ENCODE measurements around the gene TCOF1.

Gene TCOF1

GRCh38 chr5:150402901-150403342 lies 45.4 kb downstream of the TCOF1 start:
- TF ChIP-seq GATA2 (IDR thresholded peaks at IDR 0.05; ENCODE audit: low read depth, low read length) (no peak), GATA3 (IDR thresholded peaks at IDR 0.05; ENCODE audit: low read depth, low read length) (no peak)

GRCh38 chr5:150404121-150404520 lies 46.6 kb downstream of the TCOF1 start:
- TF ChIP-seq GATA3 (IDR thresholded peaks at IDR 0.05; ENCODE audit: low read depth, low read length) (no peak), GATA2 (IDR thresholded peaks at IDR 0.05; ENCODE audit: low read depth, low read length) (no peak)

GRCh38 chr5:150404535-150404934 lies 47.0 kb downstream of the TCOF1 start:
- TF ChIP-seq GATA3 (IDR thresholded peaks at IDR 0.05; ENCODE audit: low read depth, low read length), result no peak
- no peak for TF ChIP-seq GATA2 (IDR thresholded peaks at IDR 0.05; ENCODE audit: low read depth, low read length)

- no peak for TF ChIP-seq GATA2 (IDR thresholded peaks at IDR 0.05; ENCODE audit: low read depth, low read length)
- TF ChIP-seq GATA3 (IDR thresholded peaks at IDR 0.05; ENCODE audit: low read depth, low read length), result no peak
These were observed 47.7 kb downstream of the TCOF1 start for GRCh38 chr5:150404941-150405816.

GRCh38 chr5:150406103-150406722 lies 48.7 kb downstream of the TCOF1 start:
- TF ChIP-seq GATA2 (IDR thresholded peaks at IDR 0.05; ENCODE audit: low read depth, low read length), result no peak

GRCh38 chr5:150406723-150407095 lies 49.2 kb downstream of the TCOF1 start:
- no peak for TF ChIP-seq GATA3 (IDR thresholded peaks at IDR 0.05; ENCODE audit: low read depth, low read length)
- TF ChIP-seq GATA2 (IDR thresholded peaks at IDR 0.05; ENCODE audit: low read depth, low read length), result no peak

- TF ChIP-seq GATA2 (IDR thresholded peaks at IDR 0.05; ENCODE audit: low read depth, low read length) (no peak), GATA3 (IDR thresholded peaks at IDR 0.05; ENCODE audit: low read depth, low read length) (no peak)
These were observed 49.7 kb downstream of the TCOF1 start for GRCh38 chr5:150407096-150407720.

- no peak for TF ChIP-seq GATA2 (IDR thresholded peaks at IDR 0.05; ENCODE audit: low read depth, low read length)
- no peak for TF ChIP-seq GATA3 (IDR thresholded peaks at IDR 0.05; ENCODE audit: low read depth, low read length)
These were observed 50.9 kb downstream of the TCOF1 start for GRCh38 chr5:150408231-150408943.

GRCh38 chr5:150409638-150410523 lies 52.4 kb downstream of the TCOF1 start:
- no peak for TF ChIP-seq GATA3 (IDR thresholded peaks at IDR 0.05; ENCODE audit: low read depth, low read length)
- no peak for TF ChIP-seq GATA2 (IDR thresholded peaks at IDR 0.05; ENCODE audit: low read depth, low read length)

GRCh38 chr5:150410524-150411244 lies 53.2 kb downstream of the TCOF1 start:
- TF ChIP-seq GATA2 (IDR thresholded peaks at IDR 0.05; ENCODE audit: low read depth, low read length) (no peak), GATA3 (IDR thresholded peaks at IDR 0.05; ENCODE audit: low read depth, low read length) (no peak)

GRCh38 chr5:150411245-150411979 lies 53.9 kb downstream of the TCOF1 start:
- TF ChIP-seq GATA3 (IDR thresholded peaks at IDR 0.05; ENCODE audit: low read depth, low read length), result no peak
- no peak for TF ChIP-seq GATA2 (IDR thresholded peaks at IDR 0.05; ENCODE audit: low read depth, low read length)
